ENCODE results near the gene CDH5. TPM values are rescaled to one million over a fixed set of nuclear protein-coding genes. Genes with fewer than 3 reads are reported as not detected.

Gene CDH5
- total and polyA plus RNA-seq, 4 donors = 29.9 to 196 (median 81.1) TPM

GRCh38 chr16:66441586-66442375 is 75.3 kb downstream of the CDH5 start:
- Histone ChIP-seq H3K36me3 (ENCODE audit: control insufficient read depth in 4 of 4, insufficient read depth in 4 of 4, low read length in 4 of 4) (no peaks in the 10 kb centered on the region), H3K9me3 (ENCODE audit: control insufficient read depth in 4 of 4, insufficient read depth in 3 of 4, low read length in 3 of 4) (no peaks in the 10 kb centered on the region), H3K27me3 (ENCODE audit: control insufficient read depth in 3 of 3, insufficient read depth in 3 of 3, low read length in 2 of 3) (no peaks in the 10 kb centered on the region), H3K27ac (ENCODE audit: low read depth in 1 of 2, low read length in 1 of 2) (no peak overlapping the region), H3K4me1 (ENCODE audit: control insufficient read depth in 5 of 5, insufficient read depth in 5 of 5, low read length in 5 of 5) (no peaks in the 10 kb centered on the region), H3K9ac (ENCODE audit: insufficient read depth in 1 of 2, low read length in 2 of 2) (no peak overlapping the region), H3K4me3 (no peak overlapping the region)
- no peak for ATAC-seq (ENCODE audit: insufficient read depth, low FRiP score)
- WGBS, 2 donors = 85 to 93% methylated on average over 7 of the region's 7 CpGs
- no peak for TF ChIP-seq CTCF (IDR thresholded peaks at IDR 0.05; ENCODE audit: control extremely low read depth, extremely low read depth)
- DNase-seq = no peak

- DNase-seq (no peak), ATAC-seq (ENCODE audit: insufficient read depth, low FRiP score) (no peak)
- Histone ChIP-seq H3K9me3 (ENCODE audit: control insufficient read depth in 4 of 4, insufficient read depth in 3 of 4, low read length in 3 of 4) (no peaks in the 10 kb centered on the region), H3K27me3 (ENCODE audit: control insufficient read depth in 3 of 3, insufficient read depth in 3 of 3, low read length in 2 of 3) (no peaks in the 10 kb centered on the region), H3K36me3 (ENCODE audit: control insufficient read depth in 4 of 4, insufficient read depth in 4 of 4, low read length in 4 of 4) (no peaks in the 10 kb centered on the region), H3K4me1 (ENCODE audit: control insufficient read depth in 5 of 5, insufficient read depth in 5 of 5, low read length in 5 of 5) (no peaks in the 10 kb centered on the region), H3K27ac (ENCODE audit: low read depth in 1 of 2, low read length in 1 of 2) (no peak overlapping the region), H3K4me3 (no peak overlapping the region), H3K9ac (ENCODE audit: insufficient read depth in 1 of 2, low read length in 2 of 2) (no peak overlapping the region)
- 76 to 85% methylated on average over 6 of the region's 6 CpGs for WGBS, 2 donors
- no peak for TF ChIP-seq CTCF (IDR thresholded peaks at IDR 0.05; ENCODE audit: control extremely low read depth, extremely low read depth)
These were observed 76.2 kb downstream of the CDH5 start for GRCh38 chr16:66442502-66443268.

- Histone ChIP-seq H3K27ac (ENCODE audit: low read depth in 1 of 2, low read length in 1 of 2) (no peak overlapping the region), H3K9ac (ENCODE audit: insufficient read depth in 1 of 2, low read length in 2 of 2) (no peak overlapping the region), H3K9me3 (ENCODE audit: control insufficient read depth in 4 of 4, insufficient read depth in 3 of 4, low read length in 3 of 4) (no peaks in the 10 kb centered on the region), H3K27me3 (ENCODE audit: control insufficient read depth in 3 of 3, insufficient read depth in 3 of 3, low read length in 2 of 3) (no peaks in the 10 kb centered on the region), H3K4me3 (no peak overlapping the region), H3K36me3 (ENCODE audit: control insufficient read depth in 4 of 4, insufficient read depth in 4 of 4, low read length in 4 of 4) (no peaks in the 10 kb centered on the region), H3K4me1 (ENCODE audit: control insufficient read depth in 5 of 5, insufficient read depth in 5 of 5, low read length in 5 of 5) (no peaks in the 10 kb centered on the region)
- 91 to 95% methylated on average over 3 of the region's 3 CpGs for WGBS, 2 donors
- TF ChIP-seq CTCF (IDR thresholded peaks at IDR 0.05; ENCODE audit: control extremely low read depth, extremely low read depth) = no peak
- DNase-seq (no peak), ATAC-seq (ENCODE audit: insufficient read depth, low FRiP score) (no peak)
These were observed 76.8 kb downstream of the CDH5 start for GRCh38 chr16:66443269-66443652.
